Bronchial epithelial cell (primary cell): ENCODE data around the gene IGSF9. TPM values are rescaled to one million over a fixed set of nuclear protein-coding genes. Genes with fewer than 3 reads are reported as not detected.

Experiments
- DNase-seq: peaks from one replicate; pipeline ENCODE4 v3.0.0-alpha.2; 2010; ENCODE audit warnings: low read depth
- FAIRE-seq: peaks from 2 replicates; lab custom pipeline; 2011; peaks lifted over from hg19 to GRCh38; lab: Jason Lieb, UNC
- H3K27me3 ChIP-seq: 2 replicates; pipeline ENCODE4 v1.5.1; 2011; ENCODE audit warnings: low read length; ENCODE audit not compliant: control insufficient read depth, insufficient read depth
- H3K36me3 ChIP-seq: 2 replicates; pipeline ENCODE4 v1.5.1; 2011; ENCODE audit warnings: low read length; ENCODE audit not compliant: control insufficient read depth, insufficient read depth
- H3K4me3 ChIP-seq: 2 replicates; pipeline ENCODE4 v1.5.1; 2011; ENCODE audit warnings: mild to moderate bottlenecking, low read depth, low read length, control low read depth
- CTCF ChIP-seq: IDR thresholded peaks from 2 replicates; pipeline ENCODE4 v1.5.1; 2011; ENCODE audit warnings: mild to moderate bottlenecking, moderate library complexity, low read length, control low read depth, inconsistent platforms; ENCODE audit not compliant: insufficient read depth, severe bottlenecking
- total RNA-seq: library from RNA; depleted of rRNA; stranded (reverse); fragments of >200 nt; gene quantifications from 2 replicates; pipeline ENCODE4 v1.2.1, GENCODE V29; 2014

Gene IGSF9
- total RNA-seq, 1 donor from 2014 or later = 6.3 TPM

- DNase-seq (no peak), FAIRE-seq (no peak)
- Histone ChIP-seq H3K4me3 (no peak overlapping the region), H3K27me3 (no peaks in the 10 kb centered on the region), H3K36me3 (no peaks in the 10 kb centered on the region)
- no peak for TF ChIP-seq CTCF
Observed at GRCh38 chr1:159990005-159990404, 44.6 kb upstream of the IGSF9 start.

GRCh38 chr1:159989581-159989980 lies 44.2 kb upstream of the IGSF9 start:
- Histone ChIP-seq H3K27me3 (no peaks in the 10 kb centered on the region), H3K4me3 (no peak overlapping the region), H3K36me3 (no peaks in the 10 kb centered on the region)
- DNase-seq = peak; percentile 33
- no peak for TF ChIP-seq CTCF
- no peak for FAIRE-seq

GRCh38 chr1:159988006-159988405 lies 42.6 kb upstream of the IGSF9 start:
- DNase-seq (no peak), FAIRE-seq (no peak)
- Histone ChIP-seq H3K27me3 (no peaks in the 10 kb centered on the region), H3K36me3 (no peaks in the 10 kb centered on the region), H3K4me3 (no peak overlapping the region)
- TF ChIP-seq CTCF = no peak

GRCh38 chr1:159987186-159987585 lies 41.8 kb upstream of the IGSF9 start:
- FAIRE-seq = no peak
- TF ChIP-seq CTCF = no peak
- Histone ChIP-seq H3K4me3 (no peak overlapping the region), H3K27me3 (no peaks in the 10 kb centered on the region), H3K36me3 (peaks cover 1% of the 10 kb centered on the region)
- DNase-seq = no peak

GRCh38 chr1:159986531-159986930 lies 41.1 kb upstream of the IGSF9 start:
- FAIRE-seq = no peak
- no peak overlapping the region for H3K4me3 ChIP-seq
- no peaks in the 10 kb centered on the region for H3K27me3 ChIP-seq
- peaks cover 5% of the 10 kb centered on the region for H3K36me3 ChIP-seq
- DNase-seq = no peak
- no peak for TF ChIP-seq CTCF

GRCh38 chr1:159986093-159986492 lies 40.7 kb upstream of the IGSF9 start:
- no peak for TF ChIP-seq CTCF
- FAIRE-seq (no peak), DNase-seq (no peak)
- Histone ChIP-seq H3K27me3 (no peaks in the 10 kb centered on the region), H3K4me3 (no peak overlapping the region), H3K36me3 (peaks cover 9% of the 10 kb centered on the region)
